ENCODE data around the gene NEK9. TPM values are rescaled to one million over a fixed set of nuclear protein-coding genes. Genes with fewer than 3 reads are reported as not detected.

NEK9 gene
- total RNA-seq, 1 experiment from 2014 or later: 38.7 TPM

- no peak for DNase-seq (ENCODE audit: low read depth)
Measured at GRCh38 chr14:75109877-75110276, 17.0 kb downstream of the NEK9 start.

GRCh38 chr14:75107186-75107585 is 19.7 kb downstream of the NEK9 start:
- no peak for DNase-seq (ENCODE audit: low read depth)

- no peak for DNase-seq (ENCODE audit: low read depth)
Measured at GRCh38 chr14:75101491-75101890, 25.4 kb downstream of the NEK9 start.

GRCh38 chr14:75098682-75099081 is 28.2 kb downstream of the NEK9 start:
- DNase-seq (ENCODE audit: low read depth): no peak

GRCh38 chr14:75098212-75098611 is 28.6 kb downstream of the NEK9 start:
- no peak for DNase-seq (ENCODE audit: low read depth)

GRCh38 chr14:75096959-75097358 is 29.9 kb downstream of the NEK9 start:
- DNase-seq (ENCODE audit: low read depth): no peak

- DNase-seq (ENCODE audit: low read depth): no peak
Measured at GRCh38 chr14:75095690-75096089, 31.2 kb downstream of the NEK9 start.

- no peak for DNase-seq (ENCODE audit: low read depth)
Measured at GRCh38 chr14:75094896-75095295, 32.0 kb downstream of the NEK9 start.

- DNase-seq (ENCODE audit: low read depth): no peak
Measured at GRCh38 chr14:75092698-75093097, 34.1 kb downstream of the NEK9 start.

GRCh38 chr14:75091251-75091650 is 35.6 kb downstream of the NEK9 start:
- DNase-seq (ENCODE audit: low read depth): no peak

- DNase-seq (ENCODE audit: low read depth): no peak
Measured at GRCh38 chr14:75090353-75090752, 36.5 kb downstream of the NEK9 start.

GRCh38 chr14:75088566-75089373 is 38.1 kb downstream of the NEK9 start:
- DNase-seq (ENCODE audit: low read depth): peak; percentile 55

GRCh38 chr14:75088153-75088552 is 38.7 kb downstream of the NEK9 start:
- no peak for DNase-seq (ENCODE audit: low read depth)

GRCh38 chr14:75084513-75084912 is 42.3 kb downstream of the NEK9 start:
- no peak for DNase-seq (ENCODE audit: low read depth)

GRCh38 chr14:75083271-75083670 is 43.6 kb downstream of the NEK9 start:
- no peak for DNase-seq (ENCODE audit: low read depth)

- no peak for DNase-seq (ENCODE audit: low read depth)
Measured at GRCh38 chr14:75081660-75082229, 45.1 kb downstream of the NEK9 start.

GRCh38 chr14:75079521-75079920 is 47.3 kb downstream of the NEK9 start:
- DNase-seq (ENCODE audit: low read depth): no peak

- no peak for DNase-seq (ENCODE audit: low read depth)
Measured at GRCh38 chr14:75077794-75078193, 49.1 kb downstream of the NEK9 start.

GRCh38 chr14:75070383-75070782 is 56.5 kb downstream of the NEK9 start:
- no peak for DNase-seq (ENCODE audit: low read depth)

- no peak for DNase-seq (ENCODE audit: low read depth)
Measured at GRCh38 chr14:75069811-75070145, 57.1 kb downstream of the NEK9 start.

- DNase-seq (ENCODE audit: low read depth): peak; percentile 89
Measured at GRCh38 chr14:75069121-75069810, 57.6 kb downstream of the NEK9 start, which contains the start of gene ZC2HC1C. TSS of gene ZC2HC1C (plus strand) at chr14:75069641. CDS start at chr14:75070574, 933 bp downstream.

GRCh38 chr14:75068294-75069120 is 58.3 kb downstream of the NEK9 start:
- DNase-seq (ENCODE audit: low read depth): peak; percentile 32

Data from LHCN-M2 (cell line).